ENCODE results near the gene DPP10. TPM values are rescaled to one million over a fixed set of nuclear protein-coding genes. Genes with fewer than 3 reads are reported as not detected.

DPP10 gene
- total and polyA plus RNA-seq, 3 experiments from 2014 or later = not detected

DNA sequence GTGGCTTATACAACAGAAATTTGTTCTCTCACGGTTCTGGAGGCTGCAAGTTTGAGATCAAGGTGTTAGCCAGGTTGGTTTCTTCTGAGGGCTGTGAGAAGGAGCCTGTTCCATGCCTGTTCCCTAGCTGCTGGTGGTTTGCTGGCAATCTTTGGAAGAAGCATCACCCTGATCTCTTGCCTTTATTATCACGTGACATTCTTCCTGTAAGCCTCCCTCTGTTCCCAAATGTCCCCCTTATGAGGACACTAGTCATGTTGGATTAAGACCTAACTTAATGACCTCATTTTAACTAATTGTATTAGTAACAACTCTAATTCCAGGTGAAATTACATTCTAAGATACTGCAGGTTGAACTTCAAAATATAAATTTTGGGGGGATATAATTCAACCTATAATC lies 135.2 kb downstream of the DPP10 start:
- no peak for DNase-seq
- Mint-ChIP-seq H3K9me3 (peaks cover 0 to 4% (median 0%) of the 10 kb centered on the region in 5 donors), H3K4me1 (no peaks in the 10 kb centered on the region), H3K27ac (no peak overlapping the region), H3K27me3 (no peaks in the 10 kb centered on the region), H3K4me3 (no peak overlapping the region), H3K36me3 (no peaks in the 10 kb centered on the region)
- Histone ChIP-seq H3K27ac (ENCODE audit: low read depth, low read length) (no peak overlapping the region), H3K36me3 (ENCODE audit: insufficient read depth, low read length) (no peaks in the 10 kb centered on the region), H3K4me1 (ENCODE audit: insufficient read depth, low read length) (no peaks in the 10 kb centered on the region), H3K27me3 (ENCODE audit: insufficient read depth, low read length, poor library complexity, severe bottlenecking) (no peaks in the 10 kb centered on the region), H3K4me3 (ENCODE audit: low read length) (no peak overlapping the region), H3K9me3 (ENCODE audit: low read length) (no peaks in the 10 kb centered on the region)
- ChIA-PET POLR2A (no interaction called here), CTCF (no interaction called here)

DNA sequence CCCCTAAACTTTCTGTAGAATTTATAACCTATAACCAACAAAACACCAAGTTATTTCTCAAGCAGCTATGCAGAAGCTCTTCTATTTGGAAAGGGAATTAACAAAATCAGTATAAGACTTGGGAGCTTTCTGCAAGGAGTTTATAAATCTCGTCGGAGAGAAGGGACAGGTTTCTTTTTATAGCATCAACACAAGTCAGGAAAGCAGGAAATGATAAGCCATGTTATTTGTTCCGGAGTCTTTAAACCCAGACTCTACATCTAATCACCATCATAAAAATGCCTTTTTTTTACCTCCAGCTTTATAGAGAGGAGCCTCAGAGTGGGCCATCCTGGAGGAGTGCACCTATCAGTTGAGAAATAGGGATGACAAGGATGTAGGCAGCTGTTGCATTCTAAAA lies 137.1 kb downstream of the DPP10 start:
- Histone ChIP-seq H3K27ac (ENCODE audit: low read depth, low read length) (no peak overlapping the region), H3K4me3 (ENCODE audit: low read length) (no peak overlapping the region), H3K9me3 (ENCODE audit: low read length) (no peaks in the 10 kb centered on the region), H3K27me3 (ENCODE audit: insufficient read depth, low read length, poor library complexity, severe bottlenecking) (no peaks in the 10 kb centered on the region), H3K4me1 (ENCODE audit: insufficient read depth, low read length) (no peaks in the 10 kb centered on the region), H3K36me3 (ENCODE audit: insufficient read depth, low read length) (no peaks in the 10 kb centered on the region)
- H3K4me1 Mint-ChIP-seq = no peaks in the 10 kb centered on the region
- H3K9me3 Mint-ChIP-seq = peaks cover 0 to 4% (median 0%) of the 10 kb centered on the region in 5 donors
- ChIA-PET POLR2A (no interaction called here), CTCF (no interaction called here)
- H3K36me3 Mint-ChIP-seq = no peaks in the 10 kb centered on the region
- DNase-seq = no peak
- no peak overlapping the region for H3K4me3 Mint-ChIP-seq
- H3K27ac Mint-ChIP-seq = no peak overlapping the region
- H3K27me3 Mint-ChIP-seq = no peaks in the 10 kb centered on the region

DNA sequence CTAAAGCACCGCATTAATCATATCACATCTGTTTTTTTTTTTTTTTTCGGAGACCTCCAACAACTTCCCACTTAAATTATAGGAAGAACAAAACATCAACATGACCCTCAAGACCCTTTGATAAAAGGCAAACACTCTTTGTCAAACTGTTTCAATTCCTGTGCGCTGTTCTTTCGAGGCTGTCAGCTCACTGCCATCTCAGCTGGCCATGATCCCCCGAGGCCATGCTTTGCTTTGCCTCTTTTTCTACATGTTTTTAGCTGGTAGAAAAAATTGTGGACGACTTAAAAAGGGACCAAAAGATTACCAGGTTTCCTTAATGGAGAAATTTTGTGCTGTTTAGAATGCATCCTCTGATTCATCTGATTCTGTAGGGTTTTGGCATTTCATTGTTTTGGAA lies 138.2 kb downstream of the DPP10 start:
- no peaks in the 10 kb centered on the region for H3K4me1 ChIP-seq (ENCODE audit: insufficient read depth, low read length)
- ChIA-PET CTCF (no interaction called here), POLR2A (no interaction called here)
- H3K36me3 ChIP-seq (ENCODE audit: insufficient read depth, low read length) = no peaks in the 10 kb centered on the region
- H3K4me3 ChIP-seq (ENCODE audit: low read length) = no peak overlapping the region
- no peaks in the 10 kb centered on the region for H3K27me3 ChIP-seq (ENCODE audit: insufficient read depth, low read length, poor library complexity, severe bottlenecking)
- Mint-ChIP-seq H3K36me3 (no peaks in the 10 kb centered on the region), H3K27me3 (no peaks in the 10 kb centered on the region), H3K4me3 (no peak overlapping the region), H3K4me1 (no peaks in the 10 kb centered on the region), H3K27ac (no peak overlapping the region), H3K9me3 (peaks cover 0 to 4% (median 0%) of the 10 kb centered on the region in 5 donors)
- H3K9me3 ChIP-seq (ENCODE audit: low read length) = no peaks in the 10 kb centered on the region
- no peak for DNase-seq
- H3K27ac ChIP-seq (ENCODE audit: low read depth, low read length) = no peak overlapping the region

- Histone ChIP-seq H3K4me1 (ENCODE audit: insufficient read depth, low read length) (no peaks in the 10 kb centered on the region), H3K36me3 (ENCODE audit: insufficient read depth, low read length) (no peaks in the 10 kb centered on the region), H3K9me3 (ENCODE audit: low read length) (no peaks in the 10 kb centered on the region), H3K4me3 (ENCODE audit: low read length) (no peak overlapping the region), H3K27me3 (ENCODE audit: insufficient read depth, low read length, poor library complexity, severe bottlenecking) (no peaks in the 10 kb centered on the region), H3K27ac (ENCODE audit: low read depth, low read length) (no peak overlapping the region)
- Mint-ChIP-seq H3K4me3 (no peak overlapping the region), H3K27me3 (no peaks in the 10 kb centered on the region), H3K36me3 (no peaks in the 10 kb centered on the region), H3K9me3 (no peaks in the 10 kb centered on the region), H3K27ac (no peak overlapping the region), H3K4me1 (no peaks in the 10 kb centered on the region)
- ChIA-PET CTCF (no interaction called here), POLR2A (no interaction called here)
- no peak for DNase-seq
Measured at GRCh38 chr2:114598329-114598728, 155.9 kb downstream of the DPP10 start.

GRCh38 chr2:114609203-114609602 lies 166.8 kb downstream of the DPP10 start:
- CTCF ChIA-PET = no interaction called here
- H3K36me3 Mint-ChIP-seq = no peaks in the 10 kb centered on the region
- POLR2A ChIA-PET = no interaction called here

GRCh38 chr2:114609801-114610200 lies 167.4 kb downstream of the DPP10 start:
- Histone ChIP-seq H3K27me3 (ENCODE audit: insufficient read depth, low read length, poor library complexity, severe bottlenecking) (no peaks in the 10 kb centered on the region), H3K27ac (ENCODE audit: low read depth, low read length) (no peak overlapping the region), H3K4me3 (ENCODE audit: low read length) (no peak overlapping the region), H3K9me3 (ENCODE audit: low read length) (no peaks in the 10 kb centered on the region), H3K36me3 (ENCODE audit: insufficient read depth, low read length) (no peaks in the 10 kb centered on the region), H3K4me1 (ENCODE audit: insufficient read depth, low read length) (no peaks in the 10 kb centered on the region)
- DNase-seq = no peak
- ChIA-PET POLR2A (no interaction called here), CTCF (no interaction called here)
- H3K9me3 Mint-ChIP-seq = peaks cover 0 to 6% (median 0%) of the 10 kb centered on the region in 5 donors
- H3K4me3 Mint-ChIP-seq = no peak overlapping the region
- no peaks in the 10 kb centered on the region for H3K36me3 Mint-ChIP-seq
- no peak overlapping the region for H3K27ac Mint-ChIP-seq
- H3K27me3 Mint-ChIP-seq = peaks cover 0 to 1% of the 10 kb centered on the region in 2 donors
- H3K4me1 Mint-ChIP-seq = no peaks in the 10 kb centered on the region

More at GRCh38 chr2:114609203-114609602, 166.8 kb downstream of the DPP10 start:
- H3K4me1 Mint-ChIP-seq = no peaks in the 10 kb centered on the region
- H3K9me3 Mint-ChIP-seq = peaks cover 0 to under 1% (median 0%) of the 10 kb centered on the region in 5 donors
- H3K4me3 Mint-ChIP-seq = no peak overlapping the region
- Histone ChIP-seq H3K9me3 (ENCODE audit: low read length) (no peaks in the 10 kb centered on the region), H3K27me3 (ENCODE audit: insufficient read depth, low read length, poor library complexity, severe bottlenecking) (no peaks in the 10 kb centered on the region), H3K27ac (ENCODE audit: low read depth, low read length) (no peak overlapping the region), H3K4me1 (ENCODE audit: insufficient read depth, low read length) (no peaks in the 10 kb centered on the region), H3K36me3 (ENCODE audit: insufficient read depth, low read length) (no peaks in the 10 kb centered on the region), H3K4me3 (ENCODE audit: low read length) (no peak overlapping the region)
- DNase-seq = no peak
- no peak overlapping the region for H3K27ac Mint-ChIP-seq
- H3K27me3 Mint-ChIP-seq = peaks cover 0 to 1% of the 10 kb centered on the region in 2 donors

DNA sequence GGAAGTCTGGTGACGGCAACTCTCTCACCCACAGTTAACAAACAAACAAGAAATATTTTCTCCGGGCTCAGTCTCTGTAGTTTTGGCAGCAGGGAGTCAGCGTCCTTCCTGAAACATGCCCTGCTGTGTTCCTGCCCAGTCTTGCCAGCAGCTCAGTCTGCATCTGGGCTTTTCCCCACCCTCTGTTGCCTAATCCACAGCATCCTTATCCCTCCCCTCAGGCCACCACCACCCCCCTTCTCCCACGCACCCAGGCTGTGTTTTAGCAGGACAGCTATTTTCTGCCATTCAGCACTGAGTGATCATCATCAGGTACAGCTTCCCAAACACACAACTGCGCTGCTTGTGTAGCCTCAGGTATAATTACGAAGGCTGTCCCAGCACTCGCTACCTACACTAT lies 168.2 kb downstream of the DPP10 start:
- Histone ChIP-seq H3K27me3 (ENCODE audit: insufficient read depth, low read length, poor library complexity, severe bottlenecking) (no peaks in the 10 kb centered on the region), H3K9me3 (ENCODE audit: low read length) (no peaks in the 10 kb centered on the region), H3K4me1 (ENCODE audit: insufficient read depth, low read length) (no peaks in the 10 kb centered on the region), H3K4me3 (ENCODE audit: low read length) (no peak overlapping the region), H3K27ac (ENCODE audit: low read depth, low read length) (no peak overlapping the region), H3K36me3 (ENCODE audit: insufficient read depth, low read length) (no peaks in the 10 kb centered on the region)
- peaks cover 0 to 6% (median 0%) of the 10 kb centered on the region in 5 donors for H3K9me3 Mint-ChIP-seq
- ChIA-PET POLR2A (no interaction called here), CTCF (no interaction called here)
- no peaks in the 10 kb centered on the region for H3K36me3 Mint-ChIP-seq
- H3K27me3 Mint-ChIP-seq = peaks cover 0 to 1% of the 10 kb centered on the region in 2 donors
- no peak overlapping the region for H3K4me3 Mint-ChIP-seq
- no peaks in the 10 kb centered on the region for H3K4me1 Mint-ChIP-seq
- no peak overlapping the region for H3K27ac Mint-ChIP-seq
- no peak for DNase-seq

GRCh38 chr2:114614592-114614991 lies 172.2 kb downstream of the DPP10 start:
- CTCF ChIA-PET = no interaction called here
- H3K4me3 ChIP-seq (ENCODE audit: low read length) = no peak overlapping the region
- Mint-ChIP-seq H3K4me3 (no peak overlapping the region), H3K4me1 (no peaks in the 10 kb centered on the region), H3K27ac (no peak overlapping the region), H3K9me3 (peaks cover 0 to 6% (median 0%) of the 10 kb centered on the region in 5 donors), H3K36me3 (no peaks in the 10 kb centered on the region), H3K27me3 (peaks cover 0 to 2% of the 10 kb centered on the region in 2 donors)
- no peaks in the 10 kb centered on the region for H3K27me3 ChIP-seq (ENCODE audit: insufficient read depth, low read length, poor library complexity, severe bottlenecking)
- no peaks in the 10 kb centered on the region for H3K9me3 ChIP-seq (ENCODE audit: low read length)
- H3K36me3 ChIP-seq (ENCODE audit: insufficient read depth, low read length) = no peaks in the 10 kb centered on the region
- H3K27ac ChIP-seq (ENCODE audit: low read depth, low read length) = no peak overlapping the region
- DNase-seq = no peak
- no peaks in the 10 kb centered on the region for H3K4me1 ChIP-seq (ENCODE audit: insufficient read depth, low read length)
- POLR2A ChIA-PET = no interaction called here

DNA sequence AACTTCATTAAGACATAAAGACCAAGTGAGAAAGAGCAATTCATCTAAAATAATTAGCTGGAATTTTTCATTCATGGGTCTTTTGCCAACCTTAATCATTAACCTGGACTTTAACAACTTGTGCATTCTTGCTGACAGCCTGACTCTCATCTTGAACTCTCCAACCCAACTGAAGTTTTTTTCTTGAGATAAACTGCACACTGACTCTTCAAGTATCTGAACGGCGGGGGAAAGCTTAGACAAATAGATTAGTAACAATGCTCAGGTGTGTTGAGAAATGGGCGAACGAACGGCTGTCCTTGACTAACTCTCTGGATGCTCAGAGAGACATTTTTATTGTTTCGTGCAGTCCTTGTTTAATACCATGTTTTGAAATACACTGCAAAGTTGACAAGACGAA lies 186.0 kb downstream of the DPP10 start:
- H3K4me1 ChIP-seq (ENCODE audit: insufficient read depth, low read length) = no peaks in the 10 kb centered on the region
- Mint-ChIP-seq H3K4me1 (no peaks in the 10 kb centered on the region), H3K9me3 (peaks cover 0 to 3% (median 0%) of the 10 kb centered on the region in 5 donors), H3K36me3 (no peaks in the 10 kb centered on the region), H3K4me3 (no peak overlapping the region), H3K27me3 (no peaks in the 10 kb centered on the region), H3K27ac (no peak overlapping the region)
- no peaks in the 10 kb centered on the region for H3K27me3 ChIP-seq (ENCODE audit: insufficient read depth, low read length, poor library complexity, severe bottlenecking)
- DNase-seq = no peak
- H3K4me3 ChIP-seq (ENCODE audit: low read length) = no peak overlapping the region
- ChIA-PET CTCF (no interaction called here), POLR2A (no interaction called here)
- no peaks in the 10 kb centered on the region for H3K36me3 ChIP-seq (ENCODE audit: insufficient read depth, low read length)
- no peak overlapping the region for H3K27ac ChIP-seq (ENCODE audit: low read depth, low read length)
- no peaks in the 10 kb centered on the region for H3K9me3 ChIP-seq (ENCODE audit: low read length)
